Measurements from ENCODE around the gene POLR3C.

POLR3C gene

GRCh38 chr1:145871994-145872924, 48.3 kb downstream of the POLR3C start:
- DNase-seq (ENCODE audit: low spot score): no peak

- no peak for DNase-seq (ENCODE audit: low spot score)
Observed at GRCh38 chr1:145874646-145875045, 50.6 kb downstream of the POLR3C start.

- no peak for DNase-seq (ENCODE audit: low spot score)
Observed at GRCh38 chr1:145877923-145878486, 54.0 kb downstream of the POLR3C start.

- no peak for DNase-seq (ENCODE audit: low spot score)
Observed at GRCh38 chr1:145878724-145879123, 54.7 kb downstream of the POLR3C start.

GRCh38 chr1:145879775-145880174, 55.8 kb downstream of the POLR3C start:
- no peak for DNase-seq (ENCODE audit: low spot score)

- no peak for DNase-seq (ENCODE audit: low spot score)
Observed at GRCh38 chr1:145884675-145885074, 60.7 kb downstream of the POLR3C start.

- DNase-seq (ENCODE audit: low spot score): peak; percentile 88
Observed at GRCh38 chr1:145885738-145886287, 61.8 kb downstream of the POLR3C start, which contains the start of gene ANKRD35. TSS of gene ANKRD35 (minus strand) at chr1:145885866. CDS start at chr1:145885758, 108 bp downstream.

GRCh38 chr1:145886390-145886789, 62.4 kb downstream of the POLR3C start:
- DNase-seq (ENCODE audit: low spot score): no peak

- no peak for DNase-seq (ENCODE audit: low spot score)
Observed at GRCh38 chr1:145886816-145887215, 62.8 kb downstream of the POLR3C start.

GRCh38 chr1:145887631-145888030, 63.6 kb downstream of the POLR3C start:
- no peak for DNase-seq (ENCODE audit: low spot score)

GRCh38 chr1:145889722-145890121, 65.7 kb downstream of the POLR3C start:
- DNase-seq (ENCODE audit: low spot score): no peak

GRCh38 chr1:145891143-145891542, 67.1 kb downstream of the POLR3C start:
- no peak for DNase-seq (ENCODE audit: low spot score)

- DNase-seq (ENCODE audit: low spot score): peak; percentile 86
Observed at GRCh38 chr1:145891587-145892485, 67.8 kb downstream of the POLR3C start.

- DNase-seq (ENCODE audit: low spot score): no peak
Observed at GRCh38 chr1:145892486-145893087, 68.6 kb downstream of the POLR3C start.

GRCh38 chr1:145893306-145894055, 69.5 kb downstream of the POLR3C start:
- DNase-seq (ENCODE audit: low spot score): no peak
